ENCODE measurements around the gene RERE. TPM values are rescaled to one million over a fixed set of nuclear protein-coding genes. Genes with fewer than 3 reads are reported as not detected.

The RERE gene
- total RNA-seq, 1 experiment from 2014 or later: 40.6 TPM

DNA sequence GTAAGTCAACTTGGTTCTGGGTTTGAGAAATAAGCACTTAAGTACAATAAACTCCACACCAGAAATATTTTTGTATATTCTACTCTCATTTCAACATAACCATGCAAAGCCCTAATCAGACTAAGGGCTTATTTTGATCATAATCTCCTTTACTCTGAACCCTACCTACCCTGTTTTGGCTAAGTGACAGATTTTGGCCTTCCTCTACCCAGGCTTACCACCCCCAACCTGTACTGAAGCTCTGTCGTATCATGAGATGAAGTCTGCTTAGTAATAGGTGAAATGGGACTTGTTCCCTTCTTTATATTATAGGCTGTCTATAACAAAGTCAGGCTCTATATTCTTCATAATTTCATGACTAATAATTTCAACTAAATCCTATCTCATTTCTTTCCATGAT is 135.5 kb downstream of the RERE start:
- Histone ChIP-seq H3K79me2 (ENCODE audit: insufficient read depth, low read length) (peaks cover 60% of the 10 kb centered on the region), H3K4me1 (ENCODE audit: control insufficient read depth in 1 of 2, insufficient read depth in 2 of 2, low read length in 2 of 2) (no peaks in the 10 kb centered on the region), H3K4me2 (ENCODE audit: low read length) (no peak overlapping the region), H4K20me1 (ENCODE audit: insufficient read depth) (no peaks in the 10 kb centered on the region), H3K4me3 (replicated peaks in 1 of 2; ENCODE audit: low read depth in 1 of 2, low read length in 2 of 2) (no peak overlapping the region), H3K36me3 (ENCODE audit: control insufficient read depth in 1 of 2, insufficient read depth in 2 of 2, low read length in 2 of 2) (no peaks in the 10 kb centered on the region), H2AFZ (ENCODE audit: low read depth, low read length, poor library complexity, severe bottlenecking) (no peak overlapping the region), H3K9ac (ENCODE audit: low read length) (no peak overlapping the region), H3K9me3 (ENCODE audit: control insufficient read depth in 1 of 2, insufficient read depth in 1 of 2, low read depth in 1 of 2, low read length in 2 of 2) (no peaks in the 10 kb centered on the region), H3K27ac (ENCODE audit: low read depth, low read length) (no peak overlapping the region), H3K27me3 (ENCODE audit: insufficient read depth, low read length) (no peaks in the 10 kb centered on the region), H3K9me2 (ENCODE audit: insufficient read depth) (no peaks in the 10 kb centered on the region)
- TF ChIP-seq POLR2A (IDR thresholded peaks at IDR 0.05; ENCODE audit: borderline replicate concordance, extremely low read depth, insufficient read depth, insufficient read length): no peak
- no peak for TF ChIP-seq JUND (IDR thresholded peaks at IDR 0.05)
- TF ChIP-seq SP1 (IDR thresholded peaks at IDR 0.05; ENCODE audit: low read depth): no peak
- TF ChIP-seq SIN3A (IDR thresholded peaks at IDR 0.05; ENCODE audit: low read depth): no peak
- TF ChIP-seq ZNF274 (IDR thresholded peaks at IDR 0.05; ENCODE audit: low read depth, low read length): no peak
- no peak for TF ChIP-seq CBX3 (IDR thresholded peaks at IDR 0.05; ENCODE audit: low read depth)
- TF ChIP-seq ELF1 (IDR thresholded peaks at IDR 0.05; ENCODE audit: borderline replicate concordance, low read depth): no peak
- TF ChIP-seq EGR1 (IDR thresholded peaks at IDR 0.05; ENCODE audit: low read depth): no peak
- TF ChIP-seq POLR2AphosphoS5 (IDR thresholded peaks at IDR 0.05; ENCODE audit: low read depth, low read length): no peak
- TF ChIP-seq RAD21 (IDR thresholded peaks at IDR 0.05; ENCODE audit: low read depth): no peak
- TF ChIP-seq, protein P1, sequence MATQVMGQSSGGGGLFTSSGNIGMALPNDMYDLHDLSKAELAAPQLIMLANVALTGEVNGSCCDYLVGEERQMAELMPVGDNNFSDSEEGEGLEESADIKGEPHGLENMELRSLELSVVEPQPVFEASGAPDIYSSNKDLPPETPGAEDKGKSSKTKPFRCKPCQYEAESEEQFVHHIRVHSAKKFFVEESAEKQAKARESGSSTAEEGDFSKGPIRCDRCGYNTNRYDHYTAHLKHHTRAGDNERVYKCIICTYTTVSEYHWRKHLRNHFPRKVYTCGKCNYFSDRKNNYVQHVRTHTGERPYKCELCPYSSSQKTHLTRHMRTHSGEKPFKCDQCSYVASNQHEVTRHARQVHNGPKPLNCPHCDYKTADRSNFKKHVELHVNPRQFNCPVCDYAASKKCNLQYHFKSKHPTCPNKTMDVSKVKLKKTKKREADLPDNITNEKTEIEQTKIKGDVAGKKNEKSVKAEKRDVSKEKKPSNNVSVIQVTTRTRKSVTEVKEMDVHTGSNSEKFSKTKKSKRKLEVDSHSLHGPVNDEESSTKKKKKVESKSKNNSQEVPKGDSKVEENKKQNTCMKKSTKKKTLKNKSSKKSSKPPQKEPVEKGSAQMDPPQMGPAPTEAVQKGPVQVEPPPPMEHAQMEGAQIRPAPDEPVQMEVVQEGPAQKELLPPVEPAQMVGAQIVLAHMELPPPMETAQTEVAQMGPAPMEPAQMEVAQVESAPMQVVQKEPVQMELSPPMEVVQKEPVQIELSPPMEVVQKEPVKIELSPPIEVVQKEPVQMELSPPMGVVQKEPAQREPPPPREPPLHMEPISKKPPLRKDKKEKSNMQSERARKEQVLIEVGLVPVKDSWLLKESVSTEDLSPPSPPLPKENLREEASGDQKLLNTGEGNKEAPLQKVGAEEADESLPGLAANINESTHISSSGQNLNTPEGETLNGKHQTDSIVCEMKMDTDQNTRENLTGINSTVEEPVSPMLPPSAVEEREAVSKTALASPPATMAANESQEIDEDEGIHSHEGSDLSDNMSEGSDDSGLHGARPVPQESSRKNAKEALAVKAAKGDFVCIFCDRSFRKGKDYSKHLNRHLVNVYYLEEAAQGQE (IDR thresholded peaks at IDR 0.05; ENCODE audit: low read depth): no peak
- TF ChIP-seq, protein P2, sequence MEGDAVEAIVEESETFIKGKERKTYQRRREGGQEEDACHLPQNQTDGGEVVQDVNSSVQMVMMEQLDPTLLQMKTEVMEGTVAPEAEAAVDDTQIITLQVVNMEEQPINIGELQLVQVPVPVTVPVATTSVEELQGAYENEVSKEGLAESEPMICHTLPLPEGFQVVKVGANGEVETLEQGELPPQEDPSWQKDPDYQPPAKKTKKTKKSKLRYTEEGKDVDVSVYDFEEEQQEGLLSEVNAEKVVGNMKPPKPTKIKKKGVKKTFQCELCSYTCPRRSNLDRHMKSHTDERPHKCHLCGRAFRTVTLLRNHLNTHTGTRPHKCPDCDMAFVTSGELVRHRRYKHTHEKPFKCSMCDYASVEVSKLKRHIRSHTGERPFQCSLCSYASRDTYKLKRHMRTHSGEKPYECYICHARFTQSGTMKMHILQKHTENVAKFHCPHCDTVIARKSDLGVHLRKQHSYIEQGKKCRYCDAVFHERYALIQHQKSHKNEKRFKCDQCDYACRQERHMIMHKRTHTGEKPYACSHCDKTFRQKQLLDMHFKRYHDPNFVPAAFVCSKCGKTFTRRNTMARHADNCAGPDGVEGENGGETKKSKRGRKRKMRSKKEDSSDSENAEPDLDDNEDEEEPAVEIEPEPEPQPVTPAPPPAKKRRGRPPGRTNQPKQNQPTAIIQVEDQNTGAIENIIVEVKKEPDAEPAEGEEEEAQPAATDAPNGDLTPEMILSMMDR (IDR thresholded peaks at IDR 0.05 in 2 of 3, conservative IDR thresholded peaks at IDR 0.05 in 1 of 3; ENCODE audit: borderline replicate concordance in 1 of 3, insufficient read depth in 1 of 3, low read depth in 2 of 3, low read length in 2 of 3): no peak
- no peak for ATAC-seq
- ChIA-PET CTCF (no interaction called here), POLR2A (no interaction called here), RAD21 (ENCODE audit: low non-redundant PET in 1 of 2, low total read pairs in 2 of 2, uncharacterized antibody in 2 of 2, unreplicated experiment in 2 of 2) (no interaction called here)
- no peak for DNase-seq (ENCODE audit: low read depth, low spot score)
- intact Hi-C loops (cut with micrococcal nuclease): no loop called here
- no TSS peak for BruUV-seq (replicated peaks)
